ENCODE data around the gene ARHGEF28.

ARHGEF28 gene, protein sequence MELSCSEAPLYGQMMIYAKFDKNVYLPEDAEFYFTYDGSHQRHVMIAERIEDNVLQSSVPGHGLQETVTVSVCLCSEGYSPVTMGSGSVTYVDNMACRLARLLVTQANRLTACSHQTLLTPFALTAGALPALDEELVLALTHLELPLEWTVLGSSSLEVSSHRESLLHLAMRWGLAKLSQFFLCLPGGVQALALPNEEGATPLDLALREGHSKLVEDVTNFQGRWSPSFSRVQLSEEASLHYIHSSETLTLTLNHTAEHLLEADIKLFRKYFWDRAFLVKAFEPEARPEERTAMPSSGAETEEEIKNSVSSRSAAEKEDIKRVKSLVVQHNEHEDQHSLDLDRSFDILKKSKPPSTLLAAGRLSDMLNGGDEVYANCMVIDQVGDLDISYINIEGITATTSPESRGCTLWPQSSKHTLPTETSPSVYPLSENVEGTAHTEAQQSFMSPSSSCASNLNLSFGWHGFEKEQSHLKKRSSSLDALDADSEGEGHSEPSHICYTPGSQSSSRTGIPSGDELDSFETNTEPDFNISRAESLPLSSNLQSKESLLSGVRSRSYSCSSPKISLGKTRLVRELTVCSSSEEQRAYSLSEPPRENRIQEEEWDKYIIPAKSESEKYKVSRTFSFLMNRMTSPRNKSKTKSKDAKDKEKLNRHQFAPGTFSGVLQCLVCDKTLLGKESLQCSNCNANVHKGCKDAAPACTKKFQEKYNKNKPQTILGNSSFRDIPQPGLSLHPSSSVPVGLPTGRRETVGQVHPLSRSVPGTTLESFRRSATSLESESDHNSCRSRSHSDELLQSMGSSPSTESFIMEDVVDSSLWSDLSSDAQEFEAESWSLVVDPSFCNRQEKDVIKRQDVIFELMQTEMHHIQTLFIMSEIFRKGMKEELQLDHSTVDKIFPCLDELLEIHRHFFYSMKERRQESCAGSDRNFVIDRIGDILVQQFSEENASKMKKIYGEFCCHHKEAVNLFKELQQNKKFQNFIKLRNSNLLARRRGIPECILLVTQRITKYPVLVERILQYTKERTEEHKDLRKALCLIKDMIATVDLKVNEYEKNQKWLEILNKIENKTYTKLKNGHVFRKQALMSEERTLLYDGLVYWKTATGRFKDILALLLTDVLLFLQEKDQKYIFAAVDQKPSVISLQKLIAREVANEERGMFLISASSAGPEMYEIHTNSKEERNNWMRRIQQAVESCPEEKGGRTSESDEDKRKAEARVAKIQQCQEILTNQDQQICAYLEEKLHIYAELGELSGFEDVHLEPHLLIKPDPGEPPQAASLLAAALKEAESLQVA (N-terminal part only)

DNA sequence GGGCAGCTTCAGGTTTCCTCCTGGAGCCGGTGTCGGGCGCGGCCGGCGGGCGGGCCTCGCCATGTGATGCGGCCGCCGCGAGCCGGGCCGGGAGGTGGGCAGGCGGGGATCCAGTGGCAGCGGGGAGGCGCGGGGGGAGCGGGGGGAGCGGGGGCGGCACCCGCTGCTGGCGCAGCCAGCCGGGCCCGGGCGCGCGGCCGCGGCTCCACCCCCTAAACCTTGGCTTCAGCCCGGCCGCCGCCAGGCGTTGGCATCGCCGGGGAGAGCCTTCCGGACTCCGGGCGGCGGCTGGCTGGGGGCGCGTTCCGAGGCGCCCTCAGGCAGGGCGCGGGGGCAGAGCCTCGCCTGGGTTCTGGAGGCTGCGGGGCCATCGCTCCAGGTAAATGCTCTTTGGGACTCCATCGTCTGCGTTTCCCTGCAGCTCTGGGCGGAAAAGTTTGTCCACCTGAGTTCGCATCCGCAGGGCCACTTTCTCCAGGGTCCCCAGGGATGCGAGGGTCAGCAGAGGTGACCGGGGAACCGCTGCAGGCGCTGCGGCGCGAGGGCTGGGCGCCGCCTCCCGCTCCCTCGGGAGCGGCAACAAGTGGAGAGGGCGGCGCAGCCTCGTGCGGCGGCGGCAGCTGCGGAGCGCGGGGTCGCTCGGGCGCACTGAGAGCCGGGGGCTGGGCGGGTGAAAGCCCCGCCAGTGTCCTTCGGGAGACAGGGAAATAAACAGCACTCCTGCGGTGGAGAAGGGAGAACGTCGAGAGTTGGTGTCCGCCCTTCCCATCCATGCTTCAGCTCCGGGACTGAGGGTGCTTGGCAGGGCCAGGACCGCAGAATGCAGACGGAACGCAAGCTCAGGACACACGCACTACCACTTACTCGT lies at the start of gene ARHGEF28:
Gene ARHGEF28 (plus strand): TSS at position 253 of the 868 bp plus-strand sequence. CDS start 58,656 bp downstream, outside the sequence.
- peak; percentile 8 to 16 for DNase-seq (ENCODE audit: low read depth in 2 of 2)

DNA sequence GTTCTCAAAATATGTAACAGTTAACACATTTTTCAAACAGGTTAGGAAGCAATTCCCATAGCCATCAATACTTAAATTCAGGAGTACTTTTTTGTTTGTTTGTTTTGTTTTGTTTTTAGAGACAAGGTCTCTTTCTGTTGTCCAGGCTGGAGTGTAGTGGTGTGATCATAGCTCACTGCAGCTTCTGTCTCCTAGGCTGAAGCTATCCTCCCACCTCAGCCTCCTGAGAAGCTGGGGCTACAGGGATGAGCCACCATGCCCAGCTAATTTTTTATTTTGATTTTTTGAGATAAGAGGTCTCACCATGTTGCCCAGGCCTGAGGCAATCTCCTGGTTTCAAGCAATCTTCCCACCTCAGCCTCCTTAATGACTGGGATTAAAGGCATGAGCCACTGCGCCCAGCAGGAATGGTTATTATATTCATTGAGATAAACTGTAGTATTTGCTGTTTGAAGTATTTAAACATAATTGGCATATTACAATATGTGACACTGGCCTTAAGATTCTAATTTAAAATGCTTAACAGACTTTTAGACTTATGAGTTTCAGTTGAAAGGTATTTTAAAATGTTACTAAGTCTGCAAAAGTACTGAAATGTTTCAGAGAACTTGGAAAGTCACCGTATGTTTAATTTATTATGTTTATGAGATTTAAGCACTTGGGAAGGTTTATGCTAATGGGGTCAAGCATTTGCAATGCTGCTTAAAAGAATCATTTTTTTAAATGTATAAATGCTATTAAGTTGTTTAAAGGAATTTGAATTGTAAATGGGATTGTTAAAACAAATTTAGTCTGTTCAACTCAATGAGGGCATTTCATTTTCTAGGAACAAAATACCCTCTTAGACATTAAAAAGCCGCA lies 43.5 kb upstream of the ARHGEF28 start:
- DNase-seq (ENCODE audit: low read depth in 2 of 2): no peak

- no peak for DNase-seq (ENCODE audit: low read depth in 2 of 2)
Observed at GRCh38 chr5:73587923-73588322, 38.1 kb upstream of the ARHGEF28 start.

GRCh38 chr5:73591102-73591695 lies 34.8 kb upstream of the ARHGEF28 start:
- peak in 1 of 2 donors; percentile 34 for DNase-seq (ENCODE audit: low read depth in 2 of 2)

DNA sequence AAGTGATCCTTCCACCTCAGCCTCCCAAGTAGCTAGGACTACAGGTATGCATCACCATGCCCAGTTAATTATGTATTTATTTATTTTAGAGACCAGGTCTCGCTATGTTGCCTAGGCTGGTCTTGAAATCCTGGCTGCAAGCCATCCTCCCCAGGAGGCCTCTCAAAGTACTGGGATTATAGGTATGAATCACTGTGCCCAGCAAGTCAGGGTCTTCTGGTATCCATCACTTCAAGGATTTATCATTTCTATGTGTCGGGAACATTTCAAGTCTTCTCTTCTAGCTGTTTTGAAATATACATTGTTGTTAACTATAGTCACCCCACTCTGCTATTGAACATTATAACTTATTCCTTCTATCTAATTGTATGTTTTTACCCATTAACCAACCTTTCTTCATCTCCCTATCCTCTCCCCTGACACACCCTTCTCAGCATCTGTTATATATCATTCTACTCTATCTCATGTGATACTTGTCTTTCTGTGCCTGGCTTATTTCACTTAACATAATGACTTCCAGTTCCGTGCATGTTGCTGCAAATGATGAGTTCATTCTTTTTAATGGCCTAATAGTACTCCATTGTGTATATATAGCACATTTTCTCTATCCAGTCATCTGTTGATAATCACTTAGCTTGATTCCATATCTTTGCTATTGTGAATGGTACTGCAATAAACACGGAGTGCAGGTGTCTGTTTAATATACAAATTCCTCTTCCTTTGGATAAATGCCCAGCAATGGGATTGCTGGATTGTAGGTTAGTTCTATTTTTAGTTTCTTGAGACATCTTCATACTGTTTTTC lies 34.1 kb upstream of the ARHGEF28 start:
- no peak for DNase-seq (ENCODE audit: low read depth in 2 of 2)

GRCh38 chr5:73592551-73592950 lies 33.4 kb upstream of the ARHGEF28 start:
- DNase-seq (ENCODE audit: low read depth in 2 of 2): no peak

DNA sequence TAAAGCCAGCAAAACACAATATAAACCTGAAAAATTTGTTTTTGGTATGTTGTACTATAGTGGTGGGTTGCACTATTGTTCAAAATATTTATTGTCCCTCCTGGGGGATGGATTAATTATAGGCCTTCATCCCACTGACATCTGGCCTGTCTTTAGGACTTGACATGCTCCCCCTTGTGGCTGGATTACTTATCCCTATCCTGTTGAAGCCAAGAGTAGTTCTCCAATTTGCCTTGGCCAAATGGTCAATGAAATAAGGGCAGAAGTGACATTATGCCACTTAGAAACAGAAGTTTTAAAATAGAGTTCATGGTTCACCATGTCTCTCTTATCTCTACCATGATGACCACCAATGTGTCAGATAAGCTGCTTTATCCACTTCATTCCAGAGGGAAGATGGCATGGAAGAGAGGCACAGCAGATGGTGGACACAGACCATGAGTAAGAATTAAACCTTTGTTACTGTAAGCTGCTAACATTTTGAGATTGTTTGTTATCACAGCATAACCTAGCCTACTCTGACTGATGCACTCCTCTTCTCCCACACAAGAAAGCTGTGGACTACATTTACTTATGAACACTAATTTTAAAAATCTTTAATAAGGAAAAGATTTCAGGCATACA lies 29.2 kb upstream of the ARHGEF28 start:
- no peak for DNase-seq (ENCODE audit: low read depth in 2 of 2)

DNA sequence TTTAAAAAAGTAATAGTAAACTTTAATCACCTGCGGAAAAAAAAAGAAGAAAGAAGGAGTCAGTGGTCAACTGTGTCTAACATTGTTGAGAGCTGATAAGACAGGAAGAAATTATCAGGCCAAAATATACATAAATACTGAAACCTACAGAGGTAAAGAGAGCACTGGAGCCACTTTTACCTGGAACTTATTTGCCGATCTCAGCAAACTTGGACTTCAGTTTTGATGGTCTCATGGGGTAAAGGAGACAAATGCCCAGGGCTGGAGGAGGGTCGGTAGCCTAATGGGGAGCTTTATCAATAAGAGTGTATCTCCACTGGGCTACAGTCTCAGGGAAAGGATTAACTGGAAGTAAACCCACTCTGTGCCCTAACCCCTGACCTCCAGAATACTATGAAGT lies 26.6 kb upstream of the ARHGEF28 start:
- no peak for DNase-seq (ENCODE audit: low read depth in 2 of 2)

GRCh38 chr5:73603998-73604397 lies 22.0 kb upstream of the ARHGEF28 start:
- DNase-seq (ENCODE audit: low read depth in 2 of 2): no peak

- no peak for DNase-seq (ENCODE audit: low read depth in 2 of 2)
Observed at GRCh38 chr5:73605223-73606087, 20.5 kb upstream of the ARHGEF28 start.

DNA sequence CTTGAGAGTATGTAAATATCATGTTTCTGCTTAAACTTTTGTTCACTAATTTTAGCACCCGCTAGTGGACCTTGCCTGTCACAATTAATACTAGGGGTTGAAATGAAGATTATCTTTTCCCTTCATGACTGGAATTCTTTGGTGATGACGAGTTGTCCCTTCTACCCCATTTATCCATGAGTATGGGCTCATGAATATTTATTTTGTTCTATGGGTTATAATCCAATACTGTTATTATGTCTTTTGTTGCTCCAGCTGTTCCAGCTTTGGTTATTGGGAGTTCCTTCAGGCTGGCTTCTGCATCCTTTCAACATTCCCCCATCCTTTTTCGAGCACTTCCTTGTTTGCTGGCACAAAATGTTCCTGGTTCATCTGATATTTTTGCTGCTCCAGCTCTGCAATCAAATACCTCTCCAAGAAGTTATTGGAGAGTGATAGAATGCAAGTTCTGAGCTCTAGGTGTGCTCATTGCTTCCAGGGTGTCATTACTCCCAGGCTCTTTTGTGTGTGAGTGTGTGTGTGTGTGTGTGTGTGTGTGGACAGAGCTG lies 19.7 kb upstream of the ARHGEF28 start:
- no peak for DNase-seq (ENCODE audit: low read depth in 2 of 2)

- no peak for DNase-seq (ENCODE audit: low read depth in 2 of 2)
Observed at GRCh38 chr5:73607228-73607627, 18.8 kb upstream of the ARHGEF28 start.

- no peak for DNase-seq (ENCODE audit: low read depth in 2 of 2)
Observed at GRCh38 chr5:73612799-73613198, 13.2 kb upstream of the ARHGEF28 start.

DNA sequence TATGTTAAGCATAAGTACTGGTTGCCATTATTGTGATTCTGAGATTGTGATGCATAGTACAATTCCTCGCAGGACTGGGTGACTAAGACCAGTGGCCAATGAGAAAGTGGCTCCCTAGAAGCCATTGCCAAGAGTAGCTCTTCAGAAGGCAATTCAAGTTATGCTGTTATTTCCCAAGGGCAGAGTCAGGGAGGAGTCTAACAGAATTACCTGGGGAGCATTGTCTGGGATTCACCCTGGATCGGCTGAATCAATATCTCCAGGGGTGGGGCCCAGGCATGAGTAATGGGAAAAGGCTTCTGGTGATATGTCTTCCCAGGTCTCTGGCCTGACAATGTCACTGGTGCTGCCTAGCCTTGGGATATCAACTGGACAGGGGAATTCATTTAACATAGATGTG lies 10.9 kb upstream of the ARHGEF28 start:
- no peak for DNase-seq (ENCODE audit: low read depth in 2 of 2)

- no peak for DNase-seq (ENCODE audit: low read depth in 2 of 2)
Observed at GRCh38 chr5:73615947-73616346, 10.0 kb upstream of the ARHGEF28 start.

- DNase-seq (ENCODE audit: low read depth in 2 of 2): no peak
Observed at GRCh38 chr5:73617510-73618279, 8.3 kb upstream of the ARHGEF28 start.

Data from stimulated activated CD4-positive, alpha-beta T cell treated with anti-CD3 and anti-CD28 coated beads, Interleukin-4, amount 100 ng/mL, for 48 hours (primary cell).